Endodermal cell (in vitro differentiated cells): ENCODE data around the gene MNAT1. TPM values are rescaled to one million over a fixed set of nuclear protein-coding genes. Genes with fewer than 3 reads are reported as not detected.
"Not testable (repeated sequence)": the region's sequence is repeated elsewhere in the genome, so short reads cannot be mapped to it uniquely, and the experiment has no call there.

ENCODE experiments used
- DNase-seq: peaks from one replicate; pipeline ENCODE4 v3.0.0-alpha.2; 2017
- H3K27ac ChIP-seq: 2 replicates; pipeline ENCODE4 v1.5.1; 2013; ENCODE audit warnings: mild to moderate bottlenecking, low read depth, low read length, moderate library complexity
- H3K27me3 ChIP-seq: 2 replicates; pipeline ENCODE4 v1.6.1; 2013; ENCODE audit warnings: mild to moderate bottlenecking, low read length, moderate library complexity; ENCODE audit not compliant: insufficient read depth, control insufficient read depth, poor library complexity, severe bottlenecking
- H3K36me3 ChIP-seq: 2 replicates; pipeline ENCODE4 v1.7.0; 2013; ENCODE audit warnings: mild to moderate bottlenecking, low read length, moderate library complexity; ENCODE audit not compliant: control insufficient read depth, insufficient read depth
- H3K4me1 ChIP-seq: one replicate; pipeline ENCODE4 v1.7.0; 2013; ENCODE audit warnings: low read length; ENCODE audit not compliant: control insufficient read depth, insufficient read depth
- H3K4me3 ChIP-seq: 2 replicates; pipeline ENCODE4 v1.5.1; 2013; ENCODE audit warnings: mild to moderate bottlenecking, low read length, moderate library complexity
- H3K9ac ChIP-seq: 2 replicates; pipeline ENCODE4 v1.6.1; 2013; ENCODE audit warnings: mild to moderate bottlenecking, low read length, moderate library complexity; ENCODE audit not compliant: poor library complexity, severe bottlenecking; ENCODE audit errors: extremely low read depth
- H3K9me3 ChIP-seq: 2 replicates; pipeline ENCODE4 v1.6.1; 2013; ENCODE audit warnings: mild to moderate bottlenecking, low read length, moderate library complexity; ENCODE audit not compliant: control insufficient read depth
- H3K27ac Mint-ChIP-seq: 2 replicates; pipeline ENCODE4 v1.8.0; 2020; ENCODE audit warnings: mixed read lengths
- H3K27me3 Mint-ChIP-seq: 2 replicates; pipeline ENCODE4 v1.8.0; 2021; ENCODE audit warnings: mild to moderate bottlenecking, mixed read lengths; ENCODE audit not compliant: insufficient read depth
- H3K36me3 Mint-ChIP-seq: 2 replicates; pipeline ENCODE4 v1.8.0; 2020; ENCODE audit warnings: low read depth, mixed read lengths
- H3K4me1 Mint-ChIP-seq: 2 replicates; pipeline ENCODE4 v1.8.0; 2020; ENCODE audit warnings: mixed read lengths
- H3K4me3 Mint-ChIP-seq: 2 replicates; pipeline ENCODE4 v1.8.0; 2020; ENCODE audit warnings: mild to moderate bottlenecking, moderate library complexity, mixed read lengths
- H3K9me3 Mint-ChIP-seq: 2 replicates; pipeline ENCODE4 v1.8.0; 2020; ENCODE audit warnings: mild to moderate bottlenecking, mixed read lengths
- CTCF ChIP-seq: fragments of 200-600 bp; sonication (generic); conservative IDR thresholded peaks from 2 replicates; pipeline ENCODE4 v1.5.0; 2021; ENCODE audit warnings: antibody characterized with exemption, mild to moderate bottlenecking
- WGBS, 2 experiments: methylation state at CpG; one replicate each; pipeline versions ENCODE4 v1.1.5 to v1.1.7; 2013; ENCODE audit warnings: missing lambda C conversion rate in 2 of 2, mixed read lengths in 1 of 2; ENCODE audit not compliant: insufficient coverage in 1 of 2, insufficient read length in 1 of 2; 5-methylcytosine and 5-hydroxymethylcytosine counted together
- total RNA-seq, 2 donors: library from RNA; stranded (reverse); fragmentation: NEBNext Ultra II Directional in 1 of 2; extraction: Animal tissue kit (Norgen Biotek cat#: 25700) in 1 of 2; gene quantifications; 2 replicates in 1 of 2; 3 replicates in 1 of 2; pipeline ENCODE4 v1.2.1, GENCODE V29; 2021

Gene MNAT1
- total RNA-seq, 2 donors from 2014 or later, result 36.8 to 42.6 TPM

DNA sequence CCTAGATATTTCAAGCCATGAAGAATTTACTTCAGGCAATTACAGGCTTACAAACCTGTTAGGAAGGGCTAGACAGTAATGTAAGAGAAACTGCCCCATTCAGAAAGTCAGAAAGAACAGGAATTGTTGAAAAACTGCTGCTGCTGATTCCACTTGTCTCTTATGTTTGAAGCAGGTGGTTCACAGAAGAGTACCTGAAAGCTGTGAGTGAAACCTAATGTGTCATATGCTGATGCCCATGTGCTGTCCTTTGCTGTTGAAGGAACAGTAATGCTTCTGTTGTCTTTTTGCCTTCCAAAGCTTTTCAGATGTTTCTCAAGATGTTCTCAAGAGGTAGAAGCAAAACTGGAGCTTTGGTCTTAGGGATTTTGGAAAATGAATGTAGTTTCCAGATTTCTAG, 39.0 kb downstream of the MNAT1 start:
- Histone ChIP-seq H3K36me3 (no peaks in the 10 kb centered on the region), H3K9ac (no peak overlapping the region), H3K4me1 (no peaks in the 10 kb centered on the region), H3K9me3 (no peaks in the 10 kb centered on the region), H3K27me3 (no peaks in the 10 kb centered on the region), H3K27ac (no peak overlapping the region), H3K4me3 (no peak overlapping the region)
- Mint-ChIP-seq H3K4me3 (no peak overlapping the region), H3K36me3 (no peaks in the 10 kb centered on the region), H3K4me1 (no peaks in the 10 kb centered on the region), H3K9me3 (no peaks in the 10 kb centered on the region), H3K27ac (no peak overlapping the region), H3K27me3 (no peaks in the 10 kb centered on the region)
- no peak for DNase-seq
- no peak for TF ChIP-seq CTCF

DNA sequence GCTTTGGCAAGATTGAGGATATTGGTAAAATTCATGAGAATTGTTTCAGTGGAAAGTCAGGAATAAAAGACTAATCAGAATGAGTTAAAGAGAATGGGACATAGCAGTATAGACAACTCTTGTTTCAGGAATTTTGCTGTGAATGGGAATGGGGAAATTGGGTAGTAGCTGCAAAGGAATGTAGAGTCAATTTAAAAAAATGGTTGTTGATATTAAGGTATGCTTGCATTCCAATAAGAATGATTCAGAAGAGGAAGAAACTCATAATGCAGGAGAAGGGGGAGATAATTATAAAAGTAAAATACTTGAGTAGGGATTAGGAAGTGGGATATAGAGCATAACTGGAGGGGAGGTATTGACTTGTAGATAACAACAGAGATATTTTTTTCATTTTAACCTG, 40.7 kb downstream of the MNAT1 start:
- Histone ChIP-seq H3K27me3 (no peaks in the 10 kb centered on the region), H3K4me1 (no peaks in the 10 kb centered on the region), H3K27ac (no peak overlapping the region), H3K9ac (no peak overlapping the region), H3K4me3 (no peak overlapping the region), H3K36me3 (no peaks in the 10 kb centered on the region), H3K9me3 (no peaks in the 10 kb centered on the region)
- no peak for TF ChIP-seq CTCF
- H3K9me3 Mint-ChIP-seq, result no peaks in the 10 kb centered on the region
- H3K4me1 Mint-ChIP-seq, result no peaks in the 10 kb centered on the region
- no peaks in the 10 kb centered on the region for H3K27me3 Mint-ChIP-seq
- no peak overlapping the region for H3K27ac Mint-ChIP-seq
- no peak for DNase-seq
- H3K36me3 Mint-ChIP-seq, result peaks cover 2% of the 10 kb centered on the region
- no peak overlapping the region for H3K4me3 Mint-ChIP-seq

DNA sequence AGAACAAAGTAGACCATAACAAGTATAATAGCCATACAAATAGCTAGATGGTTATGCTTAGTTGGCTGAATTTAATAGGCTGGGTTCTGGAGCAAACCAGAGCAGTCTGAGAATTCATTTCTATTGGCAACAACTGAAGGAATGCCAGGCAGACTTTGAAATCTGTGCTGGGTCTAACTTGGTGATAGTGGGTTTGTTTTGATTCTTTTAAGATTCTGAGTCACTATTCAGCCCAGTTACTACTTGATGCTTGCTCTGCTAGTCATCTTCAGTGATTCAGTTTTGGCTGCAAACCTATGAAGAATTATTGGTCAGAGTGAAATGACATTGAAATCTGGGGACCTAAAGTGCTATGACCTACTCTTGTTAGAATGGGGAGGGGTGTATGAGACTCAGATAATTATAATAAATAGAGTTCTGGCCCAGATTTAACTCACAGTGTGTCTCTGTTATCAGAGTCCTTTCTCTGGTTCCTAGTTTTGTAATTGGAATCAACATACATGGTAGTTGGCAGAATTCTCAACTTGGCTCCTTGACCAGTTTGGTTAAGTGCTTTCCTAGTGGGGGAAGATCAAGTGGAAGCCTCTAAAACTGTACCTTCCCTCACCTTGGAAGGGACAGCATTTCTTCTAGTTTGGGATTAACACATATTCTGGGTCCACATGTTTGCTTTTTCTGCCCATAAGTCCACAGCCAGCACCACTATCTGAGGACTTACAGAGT, 43.5 kb downstream of the MNAT1 start:
- Mint-ChIP-seq H3K27ac (no peak overlapping the region), H3K27me3 (no peaks in the 10 kb centered on the region), H3K36me3 (peaks cover 2% of the 10 kb centered on the region), H3K4me1 (peaks cover 3% of the 10 kb centered on the region), H3K4me3 (no peak overlapping the region), H3K9me3 (no peaks in the 10 kb centered on the region)
- DNase-seq, result no peak
- no peak for TF ChIP-seq CTCF
- H3K4me1 ChIP-seq, result no peaks in the 10 kb centered on the region
- no peaks in the 10 kb centered on the region for H3K36me3 ChIP-seq
- H3K9me3 ChIP-seq, result no peaks in the 10 kb centered on the region
- H3K9ac ChIP-seq, result no peak overlapping the region
- H3K27me3 ChIP-seq, result no peaks in the 10 kb centered on the region
- no peak overlapping the region for H3K4me3 ChIP-seq
- no peak overlapping the region for H3K27ac ChIP-seq

DNA sequence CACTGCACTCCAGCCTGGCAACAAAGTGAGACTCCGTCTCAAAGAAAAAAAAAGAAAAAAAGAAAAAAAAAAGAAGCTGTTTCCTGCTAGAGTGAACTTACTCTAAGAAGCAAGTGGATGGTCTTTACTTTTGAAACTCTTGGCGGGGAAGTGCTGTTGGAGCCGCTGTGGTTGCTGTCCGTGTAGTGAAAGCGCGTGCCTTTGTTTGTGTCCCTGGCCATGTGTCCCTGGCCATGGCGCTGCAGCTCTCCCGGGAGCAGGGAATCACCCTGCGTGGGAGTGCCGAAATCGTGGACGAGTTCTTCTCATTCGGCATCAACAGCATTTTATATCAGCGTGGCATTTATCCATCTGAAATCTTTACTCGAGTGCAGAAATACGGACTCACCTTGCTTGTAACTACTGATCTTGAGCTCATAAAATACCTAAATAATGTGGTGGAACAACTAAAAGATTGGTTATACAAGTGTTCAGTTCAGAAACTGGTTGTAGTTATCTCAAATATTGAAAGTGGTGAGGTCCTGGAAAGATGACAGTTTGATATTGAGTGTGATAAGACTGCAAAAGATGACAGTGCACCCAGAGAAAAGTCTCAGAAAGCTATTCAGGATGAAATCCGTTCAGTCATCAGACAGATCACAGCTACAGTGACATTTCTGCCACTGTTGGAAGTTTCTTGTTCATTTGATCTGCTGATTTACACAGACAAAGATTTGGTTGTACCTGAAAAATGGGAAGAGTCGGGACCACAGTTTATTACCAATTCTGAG, 45.4 kb downstream of the MNAT1 start:
- not testable (repeated sequence) for H3K4me1 Mint-ChIP-seq, H3K9ac ChIP-seq, DNase-seq, H3K4me1 ChIP-seq, H3K9me3 ChIP-seq, H3K4me3 ChIP-seq, H3K27me3 Mint-ChIP-seq, H3K27me3 ChIP-seq, H3K36me3 ChIP-seq, H3K4me3 Mint-ChIP-seq, H3K9me3 Mint-ChIP-seq, H3K36me3 Mint-ChIP-seq, H3K27ac ChIP-seq
- H3K27ac Mint-ChIP-seq, result peak overlapping the region; percentile 52
- WGBS, 2 experiments, result 92 to 97% methylated on average over 12 to 18 of the region's 18 CpGs

- DNase-seq, H3K36me3 Mint-ChIP-seq, H3K9me3 Mint-ChIP-seq, H3K4me3 Mint-ChIP-seq, H3K27me3 ChIP-seq, H3K36me3 ChIP-seq, H3K4me1 Mint-ChIP-seq, H3K4me1 ChIP-seq, H3K27ac Mint-ChIP-seq, H3K4me3 ChIP-seq, H3K27me3 Mint-ChIP-seq, H3K9me3 ChIP-seq, H3K27ac ChIP-seq, H3K9ac ChIP-seq: not testable (repeated sequence)
Measured at GRCh38 chr14:60780558-60780957, 46.0 kb downstream of the MNAT1 start.
